HepG2 (cell line): ENCODE results near the gene FBLN7. TPM values are rescaled to one million over a fixed set of nuclear protein-coding genes. Genes with fewer than 3 reads are reported as not detected.

Source experiments
- CBX5 ChIP-seq: sonication (generic); formaldehyde crosslinking; IDR thresholded peaks from 2 replicates; pipeline ENCODE4 v1.4.0; 2020; ENCODE audit warnings: missing genetic modification reagents, borderline replicate concordance
- FOXA1 ChIP-seq, 2 experiments: fragments of 450-650 bp in 1 of 2; sonication (generic) in 1 of 2; formaldehyde crosslinking in 1 of 2; IDR thresholded peaks; 2 replicates each; pipeline versions ENCODE4 v1.4.0 to v1.6.1; 2016 to 2020; ENCODE audit warnings: missing genetic modification reagents in 1 of 2
- ZEB1 ChIP-seq: IDR thresholded peaks from 2 replicates; pipeline ENCODE4 v1.6.1; 2012; ENCODE audit warnings: mild to moderate bottlenecking, low read depth, inconsistent platforms; ENCODE audit not compliant: insufficient replicate concordance
- polyA plus RNA-seq, 8 experiments: library from polyadenylated mRNA; depleted of rRNA in 3 of 8; stranded (reverse) in 7 of 8; unstranded in 1 of 8; fragments of >200 nt; fragmentation: Illumina TruSeq in 4 of 8; extraction: Trizol in 4 of 8; gene quantifications; 2 replicates each; pipeline versions ENCODE4 v1.2.1 to v1.2.3, GENCODE V29; 2011 to 2016; ENCODE audit warnings: low read depth in 4 of 8, missing spikeins in 1 of 8, mixed read lengths in 1 of 8; ENCODE audit not compliant: insufficient read depth in 1 of 8
- total RNA-seq, 5 experiments: library from RNA; depleted of rRNA; stranded (reverse); fragments of >200 nt; fragmentation: Illumina TruSeq; extraction: Trizol; gene quantifications; 2 replicates each; pipeline ENCODE4 v1.2.3, GENCODE V29; 2016; ENCODE audit warnings: low read depth in 1 of 5
- TF ChIP-seq, protein P1 (sequence below): IDR thresholded peaks from 2 replicates; pipeline ENCODE4 v1.4.0; 2020; ENCODE audit warnings: mild to moderate bottlenecking, missing genetic modification reagents
- TF ChIP-seq, protein P2 (sequence below): sonication (generic); formaldehyde crosslinking; IDR thresholded peaks from 2 replicates; pipeline ENCODE4; 2020; ENCODE audit warnings: missing genetic modification reagents, mild to moderate bottlenecking, borderline replicate concordance
- TF ChIP-seq, protein P3 (sequence below): sonication (generic); formaldehyde crosslinking; IDR thresholded peaks from 2 replicates; pipeline ENCODE4 v1.8.0; 2022; ENCODE audit warnings: mild to moderate bottlenecking, missing genetic modification reagents, moderate library complexity
- TF ChIP-seq, protein P4 (sequence below): sonication (generic); formaldehyde crosslinking; IDR thresholded peaks from 2 replicates; pipeline ENCODE4 v1.5.0; 2020; ENCODE audit warnings: mild to moderate bottlenecking, missing genetic modification reagents, borderline replicate concordance

FBLN7 gene
- total and polyA plus RNA-seq, 2 of the 13 experiments (the other 11 are each of a cell fraction or from before 2014, with no cell fraction given) = 1.4 to 2.3 TPM

DNA sequence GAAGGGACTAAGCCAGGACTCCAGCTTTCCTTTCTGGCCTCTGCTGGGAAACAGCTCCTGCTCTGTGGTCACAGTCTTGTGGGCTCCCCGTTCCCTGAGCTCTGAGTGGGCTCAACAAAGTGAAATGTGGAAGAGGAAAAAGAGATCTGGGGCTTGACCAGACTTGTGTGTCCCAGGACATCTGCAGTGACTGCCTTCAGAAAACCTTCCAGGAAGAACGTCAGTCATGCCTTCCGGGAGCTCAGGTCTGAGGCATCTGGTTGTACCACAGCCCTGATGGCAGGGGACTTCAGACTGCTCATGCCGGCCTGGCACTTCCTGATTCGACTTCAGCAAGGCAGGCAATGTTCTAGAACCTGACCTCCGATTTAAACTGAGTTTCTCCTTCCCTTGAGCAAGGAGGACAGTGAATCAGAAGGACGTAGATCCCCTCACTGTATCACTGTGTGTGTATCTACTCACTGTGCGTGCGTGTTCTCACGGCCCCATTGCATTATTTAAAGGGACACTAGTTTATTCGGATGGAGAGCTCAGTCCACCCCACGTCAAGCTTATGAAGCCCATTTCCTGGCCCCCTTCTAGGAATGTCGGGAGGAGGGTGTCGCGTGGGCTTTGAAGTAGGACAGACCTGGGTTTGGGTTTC lies 548 bp upstream of the FBLN7 start (continued):
- TF ChIP-seq, protein P1, sequence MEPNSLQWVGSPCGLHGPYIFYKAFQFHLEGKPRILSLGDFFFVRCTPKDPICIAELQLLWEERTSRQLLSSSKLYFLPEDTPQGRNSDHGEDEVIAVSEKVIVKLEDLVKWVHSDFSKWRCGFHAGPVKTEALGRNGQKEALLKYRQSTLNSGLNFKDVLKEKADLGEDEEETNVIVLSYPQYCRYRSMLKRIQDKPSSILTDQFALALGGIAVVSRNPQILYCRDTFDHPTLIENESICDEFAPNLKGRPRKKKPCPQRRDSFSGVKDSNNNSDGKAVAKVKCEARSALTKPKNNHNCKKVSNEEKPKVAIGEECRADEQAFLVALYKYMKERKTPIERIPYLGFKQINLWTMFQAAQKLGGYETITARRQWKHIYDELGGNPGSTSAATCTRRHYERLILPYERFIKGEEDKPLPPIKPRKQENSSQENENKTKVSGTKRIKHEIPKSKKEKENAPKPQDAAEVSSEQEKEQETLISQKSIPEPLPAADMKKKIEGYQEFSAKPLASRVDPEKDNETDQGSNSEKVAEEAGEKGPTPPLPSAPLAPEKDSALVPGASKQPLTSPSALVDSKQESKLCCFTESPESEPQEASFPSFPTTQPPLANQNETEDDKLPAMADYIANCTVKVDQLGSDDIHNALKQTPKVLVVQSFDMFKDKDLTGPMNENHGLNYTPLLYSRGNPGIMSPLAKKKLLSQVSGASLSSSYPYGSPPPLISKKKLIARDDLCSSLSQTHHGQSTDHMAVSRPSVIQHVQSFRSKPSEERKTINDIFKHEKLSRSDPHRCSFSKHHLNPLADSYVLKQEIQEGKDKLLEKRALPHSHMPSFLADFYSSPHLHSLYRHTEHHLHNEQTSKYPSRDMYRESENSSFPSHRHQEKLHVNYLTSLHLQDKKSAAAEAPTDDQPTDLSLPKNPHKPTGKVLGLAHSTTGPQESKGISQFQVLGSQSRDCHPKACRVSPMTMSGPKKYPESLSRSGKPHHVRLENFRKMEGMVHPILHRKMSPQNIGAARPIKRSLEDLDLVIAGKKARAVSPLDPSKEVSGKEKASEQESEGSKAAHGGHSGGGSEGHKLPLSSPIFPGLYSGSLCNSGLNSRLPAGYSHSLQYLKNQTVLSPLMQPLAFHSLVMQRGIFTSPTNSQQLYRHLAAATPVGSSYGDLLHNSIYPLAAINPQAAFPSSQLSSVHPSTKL (CRISPR knock-in tag) = no peak
- TF ChIP-seq, protein P2, sequence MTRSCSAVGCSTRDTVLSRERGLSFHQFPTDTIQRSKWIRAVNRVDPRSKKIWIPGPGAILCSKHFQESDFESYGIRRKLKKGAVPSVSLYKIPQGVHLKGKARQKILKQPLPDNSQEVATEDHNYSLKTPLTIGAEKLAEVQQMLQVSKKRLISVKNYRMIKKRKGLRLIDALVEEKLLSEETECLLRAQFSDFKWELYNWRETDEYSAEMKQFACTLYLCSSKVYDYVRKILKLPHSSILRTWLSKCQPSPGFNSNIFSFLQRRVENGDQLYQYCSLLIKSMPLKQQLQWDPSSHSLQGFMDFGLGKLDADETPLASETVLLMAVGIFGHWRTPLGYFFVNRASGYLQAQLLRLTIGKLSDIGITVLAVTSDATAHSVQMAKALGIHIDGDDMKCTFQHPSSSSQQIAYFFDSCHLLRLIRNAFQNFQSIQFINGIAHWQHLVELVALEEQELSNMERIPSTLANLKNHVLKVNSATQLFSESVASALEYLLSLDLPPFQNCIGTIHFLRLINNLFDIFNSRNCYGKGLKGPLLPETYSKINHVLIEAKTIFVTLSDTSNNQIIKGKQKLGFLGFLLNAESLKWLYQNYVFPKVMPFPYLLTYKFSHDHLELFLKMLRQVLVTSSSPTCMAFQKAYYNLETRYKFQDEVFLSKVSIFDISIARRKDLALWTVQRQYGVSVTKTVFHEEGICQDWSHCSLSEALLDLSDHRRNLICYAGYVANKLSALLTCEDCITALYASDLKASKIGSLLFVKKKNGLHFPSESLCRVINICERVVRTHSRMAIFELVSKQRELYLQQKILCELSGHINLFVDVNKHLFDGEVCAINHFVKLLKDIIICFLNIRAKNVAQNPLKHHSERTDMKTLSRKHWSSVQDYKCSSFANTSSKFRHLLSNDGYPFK = no peak; the same call in 1 of the 2 replicates
- TF ChIP-seq CBX5 (CRISPR knock-in tag) = no peak
- TF ChIP-seq, protein P3, sequence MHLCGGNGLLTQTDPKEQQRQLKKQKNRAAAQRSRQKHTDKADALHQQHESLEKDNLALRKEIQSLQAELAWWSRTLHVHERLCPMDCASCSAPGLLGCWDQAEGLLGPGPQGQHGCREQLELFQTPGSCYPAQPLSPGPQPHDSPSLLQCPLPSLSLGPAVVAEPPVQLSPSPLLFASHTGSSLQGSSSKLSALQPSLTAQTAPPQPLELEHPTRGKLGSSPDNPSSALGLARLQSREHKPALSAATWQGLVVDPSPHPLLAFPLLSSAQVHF = no peak
- TF ChIP-seq, protein P4, sequence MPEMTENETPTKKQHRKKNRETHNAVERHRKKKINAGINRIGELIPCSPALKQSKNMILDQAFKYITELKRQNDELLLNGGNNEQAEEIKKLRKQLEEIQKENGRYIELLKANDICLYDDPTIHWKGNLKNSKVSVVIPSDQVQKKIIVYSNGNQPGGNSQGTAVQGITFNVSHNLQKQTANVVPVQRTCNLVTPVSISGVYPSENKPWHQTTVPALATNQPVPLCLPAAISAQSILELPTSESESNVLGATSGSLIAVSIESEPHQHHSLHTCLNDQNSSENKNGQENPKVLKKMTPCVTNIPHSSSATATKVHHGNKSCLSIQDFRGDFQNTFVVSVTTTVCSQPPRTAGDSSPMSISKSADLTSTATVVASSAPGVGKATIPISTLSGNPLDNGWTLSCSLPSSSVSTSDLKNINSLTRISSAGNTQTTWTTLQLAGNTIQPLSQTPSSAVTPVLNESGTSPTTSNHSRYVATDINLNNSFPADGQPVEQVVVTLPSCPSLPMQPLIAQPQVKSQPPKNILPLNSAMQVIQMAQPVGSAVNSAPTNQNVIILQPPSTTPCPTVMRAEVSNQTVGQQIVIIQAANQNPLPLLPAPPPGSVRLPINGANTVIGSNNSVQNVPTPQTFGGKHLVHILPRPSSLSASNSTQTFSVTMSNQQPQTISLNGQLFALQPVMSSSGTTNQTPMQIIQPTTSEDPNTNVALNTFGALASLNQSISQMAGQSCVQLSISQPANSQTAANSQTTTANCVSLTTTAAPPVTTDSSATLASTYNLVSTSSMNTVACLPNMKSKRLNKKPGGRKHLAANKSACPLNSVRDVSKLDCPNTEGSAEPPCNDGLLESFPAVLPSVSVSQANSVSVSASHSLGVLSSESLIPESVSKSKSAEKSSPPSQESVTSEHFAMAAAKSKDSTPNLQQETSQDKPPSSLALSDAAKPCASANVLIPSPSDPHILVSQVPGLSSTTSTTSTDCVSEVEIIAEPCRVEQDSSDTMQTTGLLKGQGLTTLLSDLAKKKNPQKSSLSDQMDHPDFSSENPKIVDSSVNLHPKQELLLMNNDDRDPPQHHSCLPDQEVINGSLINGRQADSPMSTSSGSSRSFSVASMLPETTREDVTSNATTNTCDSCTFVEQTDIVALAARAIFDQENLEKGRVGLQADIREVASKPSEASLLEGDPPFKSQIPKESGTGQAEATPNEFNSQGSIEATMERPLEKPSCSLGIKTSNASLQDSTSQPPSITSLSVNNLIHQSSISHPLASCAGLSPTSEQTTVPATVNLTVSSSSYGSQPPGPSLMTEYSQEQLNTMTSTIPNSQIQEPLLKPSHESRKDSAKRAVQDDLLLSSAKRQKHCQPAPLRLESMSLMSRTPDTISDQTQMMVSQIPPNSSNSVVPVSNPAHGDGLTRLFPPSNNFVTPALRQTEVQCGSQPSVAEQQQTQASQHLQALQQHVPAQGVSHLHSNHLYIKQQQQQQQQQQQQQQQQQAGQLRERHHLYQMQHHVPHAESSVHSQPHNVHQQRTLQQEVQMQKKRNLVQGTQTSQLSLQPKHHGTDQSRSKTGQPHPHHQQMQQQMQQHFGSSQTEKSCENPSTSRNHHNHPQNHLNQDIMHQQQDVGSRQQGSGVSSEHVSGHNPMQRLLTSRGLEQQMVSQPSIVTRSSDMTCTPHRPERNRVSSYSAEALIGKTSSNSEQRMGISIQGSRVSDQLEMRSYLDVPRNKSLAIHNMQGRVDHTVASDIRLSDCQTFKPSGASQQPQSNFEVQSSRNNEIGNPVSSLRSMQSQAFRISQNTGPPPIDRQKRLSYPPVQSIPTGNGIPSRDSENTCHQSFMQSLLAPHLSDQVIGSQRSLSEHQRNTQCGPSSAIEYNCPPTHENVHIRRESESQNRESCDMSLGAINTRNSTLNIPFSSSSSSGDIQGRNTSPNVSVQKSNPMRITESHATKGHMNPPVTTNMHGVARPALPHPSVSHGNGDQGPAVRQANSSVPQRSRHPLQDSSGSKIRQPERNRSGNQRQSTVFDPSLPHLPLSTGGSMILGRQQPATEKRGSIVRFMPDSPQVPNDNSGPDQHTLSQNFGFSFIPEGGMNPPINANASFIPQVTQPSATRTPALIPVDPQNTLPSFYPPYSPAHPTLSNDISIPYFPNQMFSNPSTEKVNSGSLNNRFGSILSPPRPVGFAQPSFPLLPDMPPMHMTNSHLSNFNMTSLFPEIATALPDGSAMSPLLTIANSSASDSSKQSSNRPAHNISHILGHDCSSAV = no peak
- TF ChIP-seq FOXA1 (IDR thresholded peaks at IDR 0.05) = no peak
- no peak for TF ChIP-seq FOXA1 (CRISPR knock-in tag; IDR thresholded peaks at IDR 0.05)
- TF ChIP-seq ZEB1 = no peak
